Measurements from ENCODE around the gene SRPRA.

DNA sequence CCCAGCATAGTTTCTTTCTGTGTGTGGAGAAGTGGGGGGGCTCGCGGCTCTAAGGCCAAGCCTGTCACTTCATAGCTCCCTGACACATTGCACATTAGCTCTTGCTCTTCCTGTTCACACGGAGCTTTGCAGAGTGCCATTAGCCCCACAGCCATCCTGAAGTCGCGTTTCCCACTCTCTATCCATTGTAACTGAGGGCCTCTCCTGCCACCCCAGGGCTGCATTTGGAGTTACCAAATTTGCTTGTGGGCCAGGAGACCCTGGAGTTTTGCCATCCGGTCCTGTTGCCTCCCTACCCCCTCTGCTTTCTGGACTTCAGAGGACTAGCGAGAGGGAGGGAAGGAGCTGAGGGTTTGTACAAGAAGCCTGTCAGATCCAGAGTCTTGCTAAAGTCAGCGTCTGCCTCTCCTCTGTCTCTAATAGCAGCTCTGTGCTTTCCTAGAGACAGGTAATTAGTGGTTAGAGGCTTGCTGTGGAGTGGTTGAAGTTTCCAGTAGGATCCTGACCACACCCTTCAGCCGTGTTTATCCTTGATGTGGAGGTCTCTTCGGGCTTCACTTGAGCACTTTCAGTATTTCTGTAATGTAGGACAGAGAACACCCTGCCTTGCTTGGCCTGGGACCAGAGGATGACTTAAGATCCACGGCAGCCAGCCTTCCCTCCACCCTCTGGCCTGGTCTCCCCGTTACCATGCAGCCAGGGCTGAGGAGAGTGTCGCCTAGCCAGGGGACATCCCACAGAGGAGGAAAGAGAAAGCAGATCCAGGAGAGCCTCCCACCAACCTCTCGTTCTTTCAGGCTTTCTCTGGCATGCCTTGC is 49.3 kb upstream of the SRPRA start:
- TF ChIP-seq, protein P1, sequence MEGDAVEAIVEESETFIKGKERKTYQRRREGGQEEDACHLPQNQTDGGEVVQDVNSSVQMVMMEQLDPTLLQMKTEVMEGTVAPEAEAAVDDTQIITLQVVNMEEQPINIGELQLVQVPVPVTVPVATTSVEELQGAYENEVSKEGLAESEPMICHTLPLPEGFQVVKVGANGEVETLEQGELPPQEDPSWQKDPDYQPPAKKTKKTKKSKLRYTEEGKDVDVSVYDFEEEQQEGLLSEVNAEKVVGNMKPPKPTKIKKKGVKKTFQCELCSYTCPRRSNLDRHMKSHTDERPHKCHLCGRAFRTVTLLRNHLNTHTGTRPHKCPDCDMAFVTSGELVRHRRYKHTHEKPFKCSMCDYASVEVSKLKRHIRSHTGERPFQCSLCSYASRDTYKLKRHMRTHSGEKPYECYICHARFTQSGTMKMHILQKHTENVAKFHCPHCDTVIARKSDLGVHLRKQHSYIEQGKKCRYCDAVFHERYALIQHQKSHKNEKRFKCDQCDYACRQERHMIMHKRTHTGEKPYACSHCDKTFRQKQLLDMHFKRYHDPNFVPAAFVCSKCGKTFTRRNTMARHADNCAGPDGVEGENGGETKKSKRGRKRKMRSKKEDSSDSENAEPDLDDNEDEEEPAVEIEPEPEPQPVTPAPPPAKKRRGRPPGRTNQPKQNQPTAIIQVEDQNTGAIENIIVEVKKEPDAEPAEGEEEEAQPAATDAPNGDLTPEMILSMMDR (IDR thresholded peaks at IDR 0.05; ENCODE audit: extremely low read depth in 1 of 2, insufficient read depth in 1 of 2, low read depth in 1 of 2, low read length in 2 of 2): no peak
- TF ChIP-seq POLR2A (IDR thresholded peaks at IDR 0.05; ENCODE audit: low read depth, low read length): no peak
- no peak for TF ChIP-seq EZH2 (IDR thresholded peaks at IDR 0.05; ENCODE audit: borderline replicate concordance, low read depth, low read length, severe bottlenecking)
- no peak for TF ChIP-seq GATA2 (IDR thresholded peaks at IDR 0.05; ENCODE audit: insufficient read depth, insufficient read length, low read depth, low read length)
- no peak for TF ChIP-seq JUN (IDR thresholded peaks at IDR 0.05; ENCODE audit: borderline replicate concordance, insufficient read depth, insufficient read length, low read depth)
